ENCODE data around the gene RPL7L1.

Gene RPL7L1

DNA sequence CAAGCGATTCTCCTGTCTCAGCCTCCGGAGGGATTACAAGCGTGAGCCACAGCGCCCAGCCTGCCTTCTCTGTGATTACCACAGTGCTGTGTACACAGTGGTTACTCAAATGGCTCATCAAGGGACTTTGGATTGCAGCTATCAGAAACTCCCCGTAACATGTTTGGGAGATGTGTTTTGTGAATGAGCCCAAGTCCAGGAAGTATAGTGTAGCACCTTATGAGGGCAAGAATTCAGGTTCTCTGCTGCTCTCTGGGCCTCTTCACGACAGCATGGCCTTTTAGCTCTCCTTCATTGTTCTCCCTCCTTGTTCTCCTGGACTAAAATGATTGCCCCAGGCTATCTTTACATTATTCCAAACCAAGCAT is 34.1 kb upstream of the RPL7L1 start:
- H2BK5ac ChIP-seq (ENCODE audit: low read depth, low read length, poor library complexity, severe bottlenecking), result no peak overlapping the region
- no peak overlapping the region for H2BK12ac ChIP-seq (ENCODE audit: low read length in 2 of 2)
- H3K23ac ChIP-seq (ENCODE audit: low read length in 2 of 2), result no peak overlapping the region
- no peak overlapping the region for H3K4ac ChIP-seq (ENCODE audit: low read depth in 1 of 2, low read length in 2 of 2)
- no peaks in the 10 kb centered on the region for H3K4me1 ChIP-seq (ENCODE audit: control insufficient read depth, insufficient read depth, low read depth, low read length)
- H2BK120ac ChIP-seq (ENCODE audit: low read depth, low read length), result no peak overlapping the region
- no peak overlapping the region for H3K9ac ChIP-seq (ENCODE audit: low read length)
- H4K91ac ChIP-seq (ENCODE audit: low read length), result no peak overlapping the region
- H3K4me2 ChIP-seq (ENCODE audit: low read length, poor library complexity, severe bottlenecking), result no peak overlapping the region
- no peak overlapping the region for H3K27ac ChIP-seq (ENCODE audit: low read length, poor library complexity, severe bottlenecking)
- no peak overlapping the region for H3K14ac ChIP-seq (ENCODE audit: low read length in 2 of 2)
- DNase-seq, result no peak
- no peak overlapping the region for H3K18ac ChIP-seq (ENCODE audit: low read depth in 1 of 2, low read length in 2 of 2)
- H2AK5ac ChIP-seq (ENCODE audit: low read length, severe bottlenecking), result no peak overlapping the region
- no peak overlapping the region for H2AFZ ChIP-seq (ENCODE audit: low read depth, low read length)
- no peak overlapping the region for H3K4me3 ChIP-seq (ENCODE audit: insufficient read depth in 1 of 2, low read depth in 1 of 2, low read length in 2 of 2)
- over 99% methylated on average over 6 of the region's 6 CpGs for WGBS
- H3K27me3 ChIP-seq (ENCODE audit: control insufficient read depth in 1 of 2, insufficient read depth in 1 of 2, low read length in 2 of 2), result no peaks in the 10 kb centered on the region
- H3K79me1 ChIP-seq (replicated peaks; ENCODE audit: low read length, poor library complexity, severe bottlenecking), result peaks cover 3% of the 10 kb centered on the region
- H4K8ac ChIP-seq (ENCODE audit: low read length), result no peak overlapping the region
- peaks cover 3 to 8% of the 10 kb centered on the region in 2 experiments for H3K36me3 ChIP-seq (ENCODE audit: control insufficient read depth in 1 of 2, insufficient read depth in 2 of 2, low read depth in 1 of 2, low read length in 2 of 2)
- no peak overlapping the region for H2BK15ac ChIP-seq (ENCODE audit: low read depth, poor library complexity, severe bottlenecking)
- no peaks in the 10 kb centered on the region for H3K9me3 ChIP-seq (ENCODE audit: control insufficient read depth, low read length)

DNA sequence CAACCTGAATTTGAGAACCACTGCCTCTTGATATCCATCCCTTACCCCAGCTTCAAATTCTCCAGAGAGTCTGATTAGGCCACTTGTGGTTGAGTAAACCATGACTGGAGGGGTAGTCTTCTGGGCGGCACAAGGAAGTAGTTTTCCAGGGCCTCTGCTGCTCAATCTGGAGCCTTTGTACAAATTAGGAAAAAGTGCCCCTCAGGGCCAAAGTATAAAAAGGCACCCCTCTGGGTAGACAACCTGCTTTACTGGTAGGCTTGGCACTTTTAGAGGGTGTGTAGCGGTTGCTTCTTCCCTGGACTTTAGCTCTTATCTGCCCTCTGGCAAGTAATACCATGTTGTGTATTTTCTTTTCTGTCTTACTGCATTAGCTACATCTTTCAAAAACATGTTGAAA is 32.9 kb upstream of the RPL7L1 start:
- DNase-seq, result no peak

GRCh38 chr6:42848700-42849099 is 30.7 kb upstream of the RPL7L1 start:
- Histone ChIP-seq H2BK5ac (ENCODE audit: low read depth, low read length, poor library complexity, severe bottlenecking) (no peak overlapping the region), H3K79me1 (replicated peaks; ENCODE audit: low read length, poor library complexity, severe bottlenecking) (peaks cover 7% of the 10 kb centered on the region), H2BK120ac (ENCODE audit: low read depth, low read length) (no peak overlapping the region), H3K4ac (ENCODE audit: low read depth in 1 of 2, low read length in 2 of 2) (no peak overlapping the region), H2AK5ac (ENCODE audit: low read length, severe bottlenecking) (no peak overlapping the region), H3K4me1 (ENCODE audit: control insufficient read depth, insufficient read depth, low read depth, low read length) (no peaks in the 10 kb centered on the region), H3K9ac (ENCODE audit: low read length) (no peak overlapping the region), H3K36me3 (ENCODE audit: control insufficient read depth in 1 of 2, insufficient read depth in 2 of 2, low read depth in 1 of 2, low read length in 2 of 2) (peaks cover 5 to 21% of the 10 kb centered on the region in 2 experiments), H4K91ac (ENCODE audit: low read length) (no peak overlapping the region), H3K23ac (ENCODE audit: low read length in 2 of 2) (no peak overlapping the region), H4K8ac (ENCODE audit: low read length) (no peak overlapping the region), H3K27me3 (ENCODE audit: control insufficient read depth in 1 of 2, insufficient read depth in 1 of 2, low read length in 2 of 2) (no peaks in the 10 kb centered on the region), H2BK12ac (ENCODE audit: low read length in 2 of 2) (no peak overlapping the region), H3K27ac (ENCODE audit: low read length, poor library complexity, severe bottlenecking) (no peak overlapping the region), H3K18ac (ENCODE audit: low read depth in 1 of 2, low read length in 2 of 2) (no peak overlapping the region), H2AFZ (ENCODE audit: low read depth, low read length) (no peak overlapping the region), H3K14ac (ENCODE audit: low read length in 2 of 2) (no peak overlapping the region), H2BK15ac (ENCODE audit: low read depth, poor library complexity, severe bottlenecking) (no peak overlapping the region), H3K4me2 (ENCODE audit: low read length, poor library complexity, severe bottlenecking) (no peak overlapping the region), H3K9me3 (ENCODE audit: control insufficient read depth, low read length) (no peaks in the 10 kb centered on the region), H3K4me3 (ENCODE audit: insufficient read depth in 1 of 2, low read depth in 1 of 2, low read length in 2 of 2) (no peak overlapping the region)
- DNase-seq, result no peak
- 90% methylated on average over 4 of the region's 4 CpGs for WGBS

More for the DNA sequence above, 32.9 kb upstream of the RPL7L1 start:
- H2BK120ac ChIP-seq (ENCODE audit: low read depth, low read length), result no peak overlapping the region
- no peak overlapping the region for H3K9ac ChIP-seq (ENCODE audit: low read length)
- no peak overlapping the region for H3K4me2 ChIP-seq (ENCODE audit: low read length, poor library complexity, severe bottlenecking)
- peaks cover 3 to 8% of the 10 kb centered on the region in 2 experiments for H3K36me3 ChIP-seq (ENCODE audit: control insufficient read depth in 1 of 2, insufficient read depth in 2 of 2, low read depth in 1 of 2, low read length in 2 of 2)
- no peak overlapping the region for H3K18ac ChIP-seq (ENCODE audit: low read depth in 1 of 2, low read length in 2 of 2)
- no peaks in the 10 kb centered on the region for H3K4me1 ChIP-seq (ENCODE audit: control insufficient read depth, insufficient read depth, low read depth, low read length)
- 94% methylated on average over 2 of the region's 2 CpGs for WGBS
- no peak overlapping the region for H3K27ac ChIP-seq (ENCODE audit: low read length, poor library complexity, severe bottlenecking)
- no peak overlapping the region for H3K23ac ChIP-seq (ENCODE audit: low read length in 2 of 2)
- H3K27me3 ChIP-seq (ENCODE audit: control insufficient read depth in 1 of 2, insufficient read depth in 1 of 2, low read length in 2 of 2), result no peaks in the 10 kb centered on the region
- H4K91ac ChIP-seq (ENCODE audit: low read length), result no peak overlapping the region
- H3K79me1 ChIP-seq (replicated peaks; ENCODE audit: low read length, poor library complexity, severe bottlenecking), result peaks cover 4% of the 10 kb centered on the region
- no peak overlapping the region for H2BK12ac ChIP-seq (ENCODE audit: low read length in 2 of 2)
- H2AK5ac ChIP-seq (ENCODE audit: low read length, severe bottlenecking), result no peak overlapping the region
- no peak overlapping the region for H2BK15ac ChIP-seq (ENCODE audit: low read depth, poor library complexity, severe bottlenecking)
- H3K4ac ChIP-seq (ENCODE audit: low read depth in 1 of 2, low read length in 2 of 2), result no peak overlapping the region
- H3K4me3 ChIP-seq (ENCODE audit: insufficient read depth in 1 of 2, low read depth in 1 of 2, low read length in 2 of 2), result no peak overlapping the region
- H4K8ac ChIP-seq (ENCODE audit: low read length), result no peak overlapping the region
- no peaks in the 10 kb centered on the region for H3K9me3 ChIP-seq (ENCODE audit: control insufficient read depth, low read length)
- no peak overlapping the region for H3K14ac ChIP-seq (ENCODE audit: low read length in 2 of 2)
- no peak overlapping the region for H2AFZ ChIP-seq (ENCODE audit: low read depth, low read length)
- H2BK5ac ChIP-seq (ENCODE audit: low read depth, low read length, poor library complexity, severe bottlenecking), result no peak overlapping the region

- no peak overlapping the region for H4K8ac ChIP-seq (ENCODE audit: low read length)
- no peak overlapping the region for H2AFZ ChIP-seq (ENCODE audit: low read depth, low read length)
- no peak overlapping the region for H4K91ac ChIP-seq (ENCODE audit: low read length)
- H2BK120ac ChIP-seq (ENCODE audit: low read depth, low read length), result no peak overlapping the region
- 100% methylated on average over 2 of the region's 2 CpGs for WGBS
- DNase-seq, result no peak
- no peak overlapping the region for H3K14ac ChIP-seq (ENCODE audit: low read length in 2 of 2)
- H3K4ac ChIP-seq (ENCODE audit: low read depth in 1 of 2, low read length in 2 of 2), result no peak overlapping the region
- no peak overlapping the region for H3K23ac ChIP-seq (ENCODE audit: low read length in 2 of 2)
- peaks cover 9 to 42% of the 10 kb centered on the region in 2 experiments for H3K36me3 ChIP-seq (ENCODE audit: control insufficient read depth in 1 of 2, insufficient read depth in 2 of 2, low read depth in 1 of 2, low read length in 2 of 2)
- H3K4me3 ChIP-seq (ENCODE audit: insufficient read depth in 1 of 2, low read depth in 1 of 2, low read length in 2 of 2), result no peak overlapping the region
- peaks cover 7% of the 10 kb centered on the region for H3K79me1 ChIP-seq (replicated peaks; ENCODE audit: low read length, poor library complexity, severe bottlenecking)
- H2BK12ac ChIP-seq (ENCODE audit: low read length in 2 of 2), result no peak overlapping the region
- H3K4me2 ChIP-seq (ENCODE audit: low read length, poor library complexity, severe bottlenecking), result no peak overlapping the region
- no peak overlapping the region for H2BK5ac ChIP-seq (ENCODE audit: low read depth, low read length, poor library complexity, severe bottlenecking)
- no peaks in the 10 kb centered on the region for H3K4me1 ChIP-seq (ENCODE audit: control insufficient read depth, insufficient read depth, low read depth, low read length)
- no peak overlapping the region for H2AK5ac ChIP-seq (ENCODE audit: low read length, severe bottlenecking)
- no peak overlapping the region for H3K18ac ChIP-seq (ENCODE audit: low read depth in 1 of 2, low read length in 2 of 2)
- H2BK15ac ChIP-seq (ENCODE audit: low read depth, poor library complexity, severe bottlenecking), result no peak overlapping the region
- H3K27ac ChIP-seq (ENCODE audit: low read length, poor library complexity, severe bottlenecking), result no peak overlapping the region
- H3K9me3 ChIP-seq (ENCODE audit: control insufficient read depth, low read length), result no peaks in the 10 kb centered on the region
- no peak overlapping the region for H3K9ac ChIP-seq (ENCODE audit: low read length)
- no peaks in the 10 kb centered on the region for H3K27me3 ChIP-seq (ENCODE audit: control insufficient read depth in 1 of 2, insufficient read depth in 1 of 2, low read length in 2 of 2)
These were observed 27.8 kb upstream of the RPL7L1 start for GRCh38 chr6:42851599-42851998.

Data from mesenchymal stem cell (in vitro differentiated cells and primary cell).